Measurements from ENCODE around the gene CDKN3. TPM values are rescaled to one million over a fixed set of nuclear protein-coding genes. Genes with fewer than 3 reads are reported as not detected.
"Not testable (repeated sequence)": the region's sequence is repeated elsewhere in the genome, so short reads cannot be mapped to it uniquely, and the experiment has no call there.

Gene CDKN3
- total and polyA plus RNA-seq, 2 experiments from 2014 or later, result 19.6 to 43.9 TPM

- TF ChIP-seq, protein P1, sequence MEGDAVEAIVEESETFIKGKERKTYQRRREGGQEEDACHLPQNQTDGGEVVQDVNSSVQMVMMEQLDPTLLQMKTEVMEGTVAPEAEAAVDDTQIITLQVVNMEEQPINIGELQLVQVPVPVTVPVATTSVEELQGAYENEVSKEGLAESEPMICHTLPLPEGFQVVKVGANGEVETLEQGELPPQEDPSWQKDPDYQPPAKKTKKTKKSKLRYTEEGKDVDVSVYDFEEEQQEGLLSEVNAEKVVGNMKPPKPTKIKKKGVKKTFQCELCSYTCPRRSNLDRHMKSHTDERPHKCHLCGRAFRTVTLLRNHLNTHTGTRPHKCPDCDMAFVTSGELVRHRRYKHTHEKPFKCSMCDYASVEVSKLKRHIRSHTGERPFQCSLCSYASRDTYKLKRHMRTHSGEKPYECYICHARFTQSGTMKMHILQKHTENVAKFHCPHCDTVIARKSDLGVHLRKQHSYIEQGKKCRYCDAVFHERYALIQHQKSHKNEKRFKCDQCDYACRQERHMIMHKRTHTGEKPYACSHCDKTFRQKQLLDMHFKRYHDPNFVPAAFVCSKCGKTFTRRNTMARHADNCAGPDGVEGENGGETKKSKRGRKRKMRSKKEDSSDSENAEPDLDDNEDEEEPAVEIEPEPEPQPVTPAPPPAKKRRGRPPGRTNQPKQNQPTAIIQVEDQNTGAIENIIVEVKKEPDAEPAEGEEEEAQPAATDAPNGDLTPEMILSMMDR (IDR thresholded peaks at IDR 0.05; ENCODE audit: low read depth, low read length), result no peak
- DNase-seq (ENCODE audit: low read depth in 1 of 2, low spot score in 1 of 2), result no peak
- Histone ChIP-seq H3K4me3 (no peak overlapping the region), H3K36me3 (no peaks in the 10 kb centered on the region), H3K27me3 (no peaks in the 10 kb centered on the region), H3K9me3 (ENCODE audit: low read depth) (no peaks in the 10 kb centered on the region), H3K4me1 (ENCODE audit: low read depth) (no peaks in the 10 kb centered on the region), H3K27ac (no peak overlapping the region)
These were observed 11.3 kb upstream of the CDKN3 start for GRCh38 chr14:54385556-54385955.

DNA sequence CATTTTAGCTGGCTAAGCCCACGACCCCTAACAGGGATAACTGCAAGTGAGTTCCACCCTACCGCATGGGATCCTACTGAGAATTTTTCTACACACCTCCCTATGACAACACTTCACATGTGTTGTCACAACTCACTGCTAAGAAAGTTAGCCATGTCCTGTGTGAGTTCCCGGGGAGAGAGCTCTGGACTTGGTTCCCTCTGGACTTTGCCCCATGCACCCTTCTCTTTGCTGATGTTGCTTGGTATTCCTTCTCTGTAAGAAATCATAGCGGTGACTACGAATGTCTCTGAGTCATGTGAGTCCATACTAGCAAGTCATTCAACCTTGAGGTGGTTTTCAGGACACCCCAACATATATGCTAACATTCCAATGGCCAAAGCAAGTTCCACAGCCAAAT, 9.5 kb upstream of the CDKN3 start:
- no peaks in the 10 kb centered on the region for H3K27me3 ChIP-seq
- TF ChIP-seq, protein P1 (IDR thresholded peaks at IDR 0.05; ENCODE audit: low read depth, low read length), result no peak

GRCh38 chr14:54392131-54392859, 4.5 kb upstream of the CDKN3 start:
- Histone ChIP-seq H3K9me3 (ENCODE audit: low read depth) (no peaks in the 10 kb centered on the region), H3K36me3 (no peaks in the 10 kb centered on the region), H3K4me3 (no peak overlapping the region), H3K4me1 (ENCODE audit: low read depth) (no peaks in the 10 kb centered on the region), H3K27me3 (no peaks in the 10 kb centered on the region), H3K27ac (no peak overlapping the region)
- TF ChIP-seq, protein P1 (IDR thresholded peaks at IDR 0.05; ENCODE audit: low read depth, low read length), result no peak
- DNase-seq (ENCODE audit: low read depth in 1 of 2, low spot score in 1 of 2), result no peak

More for the DNA sequence above, 9.5 kb upstream of the CDKN3 start:
- H3K27ac ChIP-seq, result no peak overlapping the region
- no peaks in the 10 kb centered on the region for H3K4me1 ChIP-seq (ENCODE audit: low read depth)
- no peaks in the 10 kb centered on the region for H3K36me3 ChIP-seq
- no peak for DNase-seq (ENCODE audit: low read depth in 1 of 2, low spot score in 1 of 2)
- no peaks in the 10 kb centered on the region for H3K9me3 ChIP-seq (ENCODE audit: low read depth)
- no peak overlapping the region for H3K4me3 ChIP-seq

- H3K4me3 ChIP-seq; H3K36me3 ChIP-seq; DNase-seq (ENCODE audit: low read depth in 1 of 2, low spot score in 1 of 2); H3K27me3 ChIP-seq; H3K27ac ChIP-seq; H3K4me1 ChIP-seq (ENCODE audit: low read depth); H3K9me3 ChIP-seq (ENCODE audit: low read depth): not testable (repeated sequence)
These were observed 3.6 kb upstream of the CDKN3 start for GRCh38 chr14:54392986-54393884.

- no peak overlapping the region for H3K4me3 ChIP-seq
- no peak overlapping the region for H3K27ac ChIP-seq
- no peaks in the 10 kb centered on the region for H3K27me3 ChIP-seq
- no peak for DNase-seq (ENCODE audit: low read depth in 1 of 2, low spot score in 1 of 2)
- H3K4me1 ChIP-seq (ENCODE audit: low read depth), result peaks cover 6% of the 10 kb centered on the region
- TF ChIP-seq, protein P1 (IDR thresholded peaks at IDR 0.05; ENCODE audit: low read depth, low read length), result no peak
- no peaks in the 10 kb centered on the region for H3K36me3 ChIP-seq
- no peaks in the 10 kb centered on the region for H3K9me3 ChIP-seq (ENCODE audit: low read depth)
These were observed 2.2 kb upstream of the CDKN3 start for GRCh38 chr14:54394596-54394995.

DNA sequence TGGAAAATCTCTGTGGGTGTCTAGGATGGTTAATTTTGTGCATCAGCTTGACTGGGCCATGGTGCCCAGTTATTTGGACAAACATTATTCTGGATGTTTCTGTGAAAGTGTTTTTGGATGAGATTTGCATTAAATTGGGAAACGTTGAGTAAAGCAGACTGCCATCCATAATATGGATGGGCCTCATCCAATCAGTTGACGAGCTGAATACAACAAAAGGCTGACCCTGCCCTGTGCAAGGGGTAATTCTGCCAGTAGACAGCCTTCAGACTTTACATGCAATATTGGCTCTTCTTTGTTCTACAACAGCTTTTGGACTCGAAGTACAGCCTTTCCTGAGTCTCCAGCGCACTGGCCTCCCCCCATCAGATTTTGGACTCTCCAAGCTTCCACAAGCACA, 1.5 kb upstream of the CDKN3 start:
- peaks cover 6% of the 10 kb centered on the region for H3K4me1 ChIP-seq (ENCODE audit: low read depth)
- no peaks in the 10 kb centered on the region for H3K9me3 ChIP-seq (ENCODE audit: low read depth)
- no peak overlapping the region for H3K27ac ChIP-seq
- TF ChIP-seq, protein P1 (IDR thresholded peaks at IDR 0.05; ENCODE audit: low read depth, low read length), result no peak
- H3K36me3 ChIP-seq, result no peaks in the 10 kb centered on the region
- no peak overlapping the region for H3K4me3 ChIP-seq
- H3K27me3 ChIP-seq, result no peaks in the 10 kb centered on the region
- no peak for DNase-seq (ENCODE audit: low read depth in 1 of 2, low spot score in 1 of 2)

Data from cardiac muscle cell (in vitro differentiated cells and primary cell).